K562 (cell line): ENCODE measurements around the gene EIF2AK2. TPM values are rescaled to one million over a fixed set of nuclear protein-coding genes. Genes with fewer than 3 reads are reported as not detected.

Experiments used
- LCOR ChIP-seq: sonication (generic); formaldehyde crosslinking; IDR thresholded peaks from 2 replicates; pipeline ENCODE4 v1.8.0; 2022; ENCODE audit warnings: mild to moderate bottlenecking, missing genetic modification reagents
- NCOR1 ChIP-seq: fragments of 450-650 bp; IDR thresholded peaks from 2 replicates; pipeline ENCODE4 v1.6.1; 2016; ENCODE audit warnings: mild to moderate bottlenecking, moderate library complexity
- XRCC5 ChIP-seq: fragments of 200-400 bp; formaldehyde crosslinking; IDR thresholded peaks from 2 replicates; pipeline ENCODE4 v1.6.1; 2017; ENCODE audit warnings: low read depth, mild to moderate bottlenecking, low read length
- ZNF232 ChIP-seq: sonication (generic); formaldehyde crosslinking; IDR thresholded peaks from 2 replicates; pipeline ENCODE4 v1.8.0; 2022; ENCODE audit warnings: mild to moderate bottlenecking, missing genetic modification reagents
- ZNF316 ChIP-seq: fragments of 450-650 bp; IDR thresholded peaks from 2 replicates; pipeline ENCODE4 v1.6.1; 2016
- ZNF707 ChIP-seq: fragments of 250-450 bp; sonication (Bioruptor Pico); conservative IDR thresholded peaks from 2 replicates; pipeline ENCODE4 v1.8.0; 2022; ENCODE audit warnings: inconsistent platforms, mild to moderate bottlenecking, moderate library complexity
- polyA plus RNA-seq, 8 experiments: library from polyadenylated mRNA; depleted of rRNA in 4 of 8; stranded (reverse) in 5 of 8; unstranded in 3 of 8; fragments of >200 nt; fragmentation: Nextera tagmentation in 2 of 8; fragmentation: Illumina TruSeq in 1 of 8; extraction: Ambion mirVana in 2 of 8; extraction: Trizol in 1 of 8; gene quantifications; 2 replicates each; pipeline versions ENCODE4 v1.2.1 to v1.2.3, GENCODE V29; 2011 to 2014; ENCODE audit warnings: inconsistent platforms in 1 of 8, missing spikeins in 1 of 8
- total RNA-seq, 7 experiments: library from RNA; depleted of rRNA in 6 of 7; stranded (reverse); fragments of >200 nt in 6 of 7; fragmentation: Illumina TruSeq in 2 of 7; extraction: Trizol in 2 of 7; gene quantifications; 2 replicates each; pipeline versions ENCODE4 v1.2.1 to v1.2.3, GENCODE V29; 2011 to 2021; ENCODE audit warnings: low replicate concordance in 1 of 7
- TF ChIP-seq, protein P1 (sequence below), 3 experiments: fragments of 200-800 bp in 1 of 3; fragments of 250-450 bp in 1 of 3; fragments of 450-650 bp in 1 of 3; sonication (Bioruptor Pico) in 1 of 3; sonication (Bioruptor generic) in 1 of 3; formaldehyde crosslinking in 1 of 3; IDR thresholded peaks; 2 replicates each; pipeline versions ENCODE4 v1.6.1 to v1.8.0; 2016 to 2022; ENCODE audit warnings: mild to moderate bottlenecking in 2 of 3, missing genetic modification characterization in 2 of 3, missing compliant biosample characterization in 1 of 3, moderate library complexity in 1 of 3
- TF ChIP-seq, protein P2 (sequence below): sonication (generic); formaldehyde crosslinking; IDR thresholded peaks from 2 replicates; pipeline ENCODE4 v1.5.0; 2020; ENCODE audit warnings: missing genetic modification reagents
- TF ChIP-seq, protein P3 (sequence below): fragments of 200-600 bp; sonication (generic); IDR thresholded peaks from one replicate; pipeline ENCODE4 v1.6.1; 2012; ENCODE audit warnings: mild to moderate bottlenecking, low read depth, low read length, inconsistent platforms
- TF ChIP-seq, protein P4 (sequence below): fragments of 450-650 bp; IDR thresholded peaks from 2 replicates; pipeline ENCODE4 v1.6.1; 2016; ENCODE audit warnings: low read depth, mild to moderate bottlenecking, moderate library complexity

The EIF2AK2 gene
- total and polyA plus RNA-seq, 9 of the 15 experiments (the other 6 are each of a cell fraction or from before 2014, with no cell fraction given), result 3.8 to 19.5 (median 13.3) TPM

DNA sequence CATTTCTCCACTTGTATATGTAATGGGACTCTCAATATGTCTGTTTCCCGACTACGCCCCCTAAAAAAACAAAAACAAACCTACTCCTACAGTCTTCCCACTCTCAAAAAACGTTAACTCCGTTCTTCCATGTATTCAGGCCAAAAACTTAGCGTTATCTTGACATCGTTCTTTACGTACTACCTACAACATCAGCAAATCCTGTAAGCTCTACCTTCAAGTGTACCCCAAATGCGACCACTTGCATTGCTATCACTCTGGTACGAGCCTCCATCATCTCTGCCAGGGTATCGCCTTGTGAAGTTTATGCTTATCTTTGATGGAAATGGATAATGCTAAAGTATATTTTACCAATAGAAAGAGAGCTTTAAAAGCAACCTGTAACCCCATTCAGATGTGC is 72.0 kb downstream of the EIF2AK2 start (continued):
- TF ChIP-seq ZNF232 (no peak), ZNF316 (peak; percentile 25; the same call in 1 of the 2 replicates), XRCC5 (no peak), ZNF707 (CRISPR knock-in tag) (no peak), NCOR1 (0 out of 2 replicates have a peak, but pooled peaks have one; percentile 12), LCOR (CRISPR knock-in tag) (peak; percentile 71; the same call in 1 of the 2 replicates)
- TF ChIP-seq, protein P1, sequence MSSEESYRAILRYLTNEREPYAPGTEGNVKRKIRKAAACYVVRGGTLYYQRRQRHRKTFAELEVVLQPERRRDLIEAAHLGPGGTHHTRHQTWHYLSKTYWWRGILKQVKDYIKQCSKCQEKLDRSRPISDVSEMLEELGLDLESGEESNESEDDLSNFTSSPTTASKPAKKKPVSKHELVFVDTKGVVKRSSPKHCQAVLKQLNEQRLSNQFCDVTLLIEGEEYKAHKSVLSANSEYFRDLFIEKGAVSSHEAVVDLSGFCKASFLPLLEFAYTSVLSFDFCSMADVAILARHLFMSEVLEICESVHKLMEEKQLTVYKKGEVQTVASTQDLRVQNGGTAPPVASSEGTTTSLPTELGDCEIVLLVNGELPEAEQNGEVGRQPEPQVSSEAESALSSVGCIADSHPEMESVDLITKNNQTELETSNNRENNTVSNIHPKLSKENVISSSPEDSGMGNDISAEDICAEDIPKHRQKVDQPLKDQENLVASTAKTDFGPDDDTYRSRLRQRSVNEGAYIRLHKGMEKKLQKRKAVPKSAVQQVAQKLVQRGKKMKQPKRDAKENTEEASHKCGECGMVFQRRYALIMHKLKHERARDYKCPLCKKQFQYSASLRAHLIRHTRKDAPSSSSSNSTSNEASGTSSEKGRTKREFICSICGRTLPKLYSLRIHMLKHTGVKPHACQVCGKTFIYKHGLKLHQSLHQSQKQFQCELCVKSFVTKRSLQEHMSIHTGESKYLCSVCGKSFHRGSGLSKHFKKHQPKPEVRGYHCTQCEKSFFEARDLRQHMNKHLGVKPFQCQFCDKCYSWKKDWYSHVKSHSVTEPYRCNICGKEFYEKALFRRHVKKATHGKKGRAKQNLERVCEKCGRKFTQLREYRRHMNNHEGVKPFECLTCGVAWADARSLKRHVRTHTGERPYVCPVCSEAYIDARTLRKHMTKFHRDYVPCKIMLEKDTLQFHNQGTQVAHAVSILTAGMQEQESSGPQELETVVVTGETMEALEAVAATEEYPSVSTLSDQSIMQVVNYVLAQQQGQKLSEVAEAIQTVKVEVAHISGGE (CRISPR knock-in tag; IDR thresholded peaks at IDR 0.05), result no peak
- TF ChIP-seq, protein P2, sequence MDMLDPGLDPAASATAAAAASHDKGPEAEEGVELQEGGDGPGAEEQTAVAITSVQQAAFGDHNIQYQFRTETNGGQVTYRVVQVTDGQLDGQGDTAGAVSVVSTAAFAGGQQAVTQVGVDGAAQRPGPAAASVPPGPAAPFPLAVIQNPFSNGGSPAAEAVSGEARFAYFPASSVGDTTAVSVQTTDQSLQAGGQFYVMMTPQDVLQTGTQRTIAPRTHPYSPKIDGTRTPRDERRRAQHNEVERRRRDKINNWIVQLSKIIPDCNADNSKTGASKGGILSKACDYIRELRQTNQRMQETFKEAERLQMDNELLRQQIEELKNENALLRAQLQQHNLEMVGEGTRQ (CRISPR knock-in tag), result no peak
- TF ChIP-seq, protein P3, sequence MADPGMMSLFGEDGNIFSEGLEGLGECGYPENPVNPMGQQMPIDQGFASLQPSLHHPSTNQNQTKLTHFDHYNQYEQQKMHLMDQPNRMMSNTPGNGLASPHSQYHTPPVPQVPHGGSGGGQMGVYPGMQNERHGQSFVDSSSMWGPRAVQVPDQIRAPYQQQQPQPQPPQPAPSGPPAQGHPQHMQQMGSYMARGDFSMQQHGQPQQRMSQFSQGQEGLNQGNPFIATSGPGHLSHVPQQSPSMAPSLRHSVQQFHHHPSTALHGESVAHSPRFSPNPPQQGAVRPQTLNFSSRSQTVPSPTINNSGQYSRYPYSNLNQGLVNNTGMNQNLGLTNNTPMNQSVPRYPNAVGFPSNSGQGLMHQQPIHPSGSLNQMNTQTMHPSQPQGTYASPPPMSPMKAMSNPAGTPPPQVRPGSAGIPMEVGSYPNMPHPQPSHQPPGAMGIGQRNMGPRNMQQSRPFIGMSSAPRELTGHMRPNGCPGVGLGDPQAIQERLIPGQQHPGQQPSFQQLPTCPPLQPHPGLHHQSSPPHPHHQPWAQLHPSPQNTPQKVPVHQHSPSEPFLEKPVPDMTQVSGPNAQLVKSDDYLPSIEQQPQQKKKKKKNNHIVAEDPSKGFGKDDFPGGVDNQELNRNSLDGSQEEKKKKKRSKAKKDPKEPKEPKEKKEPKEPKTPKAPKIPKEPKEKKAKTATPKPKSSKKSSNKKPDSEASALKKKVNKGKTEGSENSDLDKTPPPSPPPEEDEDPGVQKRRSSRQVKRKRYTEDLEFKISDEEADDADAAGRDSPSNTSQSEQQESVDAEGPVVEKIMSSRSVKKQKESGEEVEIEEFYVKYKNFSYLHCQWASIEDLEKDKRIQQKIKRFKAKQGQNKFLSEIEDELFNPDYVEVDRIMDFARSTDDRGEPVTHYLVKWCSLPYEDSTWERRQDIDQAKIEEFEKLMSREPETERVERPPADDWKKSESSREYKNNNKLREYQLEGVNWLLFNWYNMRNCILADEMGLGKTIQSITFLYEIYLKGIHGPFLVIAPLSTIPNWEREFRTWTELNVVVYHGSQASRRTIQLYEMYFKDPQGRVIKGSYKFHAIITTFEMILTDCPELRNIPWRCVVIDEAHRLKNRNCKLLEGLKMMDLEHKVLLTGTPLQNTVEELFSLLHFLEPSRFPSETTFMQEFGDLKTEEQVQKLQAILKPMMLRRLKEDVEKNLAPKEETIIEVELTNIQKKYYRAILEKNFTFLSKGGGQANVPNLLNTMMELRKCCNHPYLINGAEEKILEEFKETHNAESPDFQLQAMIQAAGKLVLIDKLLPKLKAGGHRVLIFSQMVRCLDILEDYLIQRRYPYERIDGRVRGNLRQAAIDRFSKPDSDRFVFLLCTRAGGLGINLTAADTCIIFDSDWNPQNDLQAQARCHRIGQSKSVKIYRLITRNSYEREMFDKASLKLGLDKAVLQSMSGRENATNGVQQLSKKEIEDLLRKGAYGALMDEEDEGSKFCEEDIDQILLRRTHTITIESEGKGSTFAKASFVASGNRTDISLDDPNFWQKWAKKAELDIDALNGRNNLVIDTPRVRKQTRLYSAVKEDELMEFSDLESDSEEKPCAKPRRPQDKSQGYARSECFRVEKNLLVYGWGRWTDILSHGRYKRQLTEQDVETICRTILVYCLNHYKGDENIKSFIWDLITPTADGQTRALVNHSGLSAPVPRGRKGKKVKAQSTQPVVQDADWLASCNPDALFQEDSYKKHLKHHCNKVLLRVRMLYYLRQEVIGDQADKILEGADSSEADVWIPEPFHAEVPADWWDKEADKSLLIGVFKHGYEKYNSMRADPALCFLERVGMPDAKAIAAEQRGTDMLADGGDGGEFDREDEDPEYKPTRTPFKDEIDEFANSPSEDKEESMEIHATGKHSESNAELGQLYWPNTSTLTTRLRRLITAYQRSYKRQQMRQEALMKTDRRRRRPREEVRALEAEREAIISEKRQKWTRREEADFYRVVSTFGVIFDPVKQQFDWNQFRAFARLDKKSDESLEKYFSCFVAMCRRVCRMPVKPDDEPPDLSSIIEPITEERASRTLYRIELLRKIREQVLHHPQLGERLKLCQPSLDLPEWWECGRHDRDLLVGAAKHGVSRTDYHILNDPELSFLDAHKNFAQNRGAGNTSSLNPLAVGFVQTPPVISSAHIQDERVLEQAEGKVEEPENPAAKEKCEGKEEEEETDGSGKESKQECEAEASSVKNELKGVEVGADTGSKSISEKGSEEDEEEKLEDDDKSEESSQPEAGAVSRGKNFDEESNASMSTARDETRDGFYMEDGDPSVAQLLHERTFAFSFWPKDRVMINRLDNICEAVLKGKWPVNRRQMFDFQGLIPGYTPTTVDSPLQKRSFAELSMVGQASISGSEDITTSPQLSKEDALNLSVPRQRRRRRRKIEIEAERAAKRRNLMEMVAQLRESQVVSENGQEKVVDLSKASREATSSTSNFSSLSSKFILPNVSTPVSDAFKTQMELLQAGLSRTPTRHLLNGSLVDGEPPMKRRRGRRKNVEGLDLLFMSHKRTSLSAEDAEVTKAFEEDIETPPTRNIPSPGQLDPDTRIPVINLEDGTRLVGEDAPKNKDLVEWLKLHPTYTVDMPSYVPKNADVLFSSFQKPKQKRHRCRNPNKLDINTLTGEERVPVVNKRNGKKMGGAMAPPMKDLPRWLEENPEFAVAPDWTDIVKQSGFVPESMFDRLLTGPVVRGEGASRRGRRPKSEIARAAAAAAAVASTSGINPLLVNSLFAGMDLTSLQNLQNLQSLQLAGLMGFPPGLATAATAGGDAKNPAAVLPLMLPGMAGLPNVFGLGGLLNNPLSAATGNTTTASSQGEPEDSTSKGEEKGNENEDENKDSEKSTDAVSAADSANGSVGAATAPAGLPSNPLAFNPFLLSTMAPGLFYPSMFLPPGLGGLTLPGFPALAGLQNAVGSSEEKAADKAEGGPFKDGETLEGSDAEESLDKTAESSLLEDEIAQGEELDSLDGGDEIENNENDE, result no peak
- TF ChIP-seq, protein P4, sequence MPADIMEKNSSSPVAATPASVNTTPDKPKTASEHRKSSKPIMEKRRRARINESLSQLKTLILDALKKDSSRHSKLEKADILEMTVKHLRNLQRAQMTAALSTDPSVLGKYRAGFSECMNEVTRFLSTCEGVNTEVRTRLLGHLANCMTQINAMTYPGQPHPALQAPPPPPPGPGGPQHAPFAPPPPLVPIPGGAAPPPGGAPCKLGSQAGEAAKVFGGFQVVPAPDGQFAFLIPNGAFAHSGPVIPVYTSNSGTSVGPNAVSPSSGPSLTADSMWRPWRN, result no peak
